GM23248 (cell line): ENCODE measurements around the gene ALPI.

Experiments used
- EZH2 ChIP-seq: fragments of 200-600 bp; sonication (generic); IDR thresholded peaks from 2 replicates; pipeline ENCODE4 v1.6.1; 2018; ENCODE audit warnings: antibody characterized with exemption, mild to moderate bottlenecking; ENCODE audit not compliant: insufficient read depth, poor library complexity, severe bottlenecking
- EZH2phosphoT487 ChIP-seq: fragments of 200-600 bp; sonication (generic); IDR thresholded peaks from 2 replicates; pipeline ENCODE4 v1.6.1; 2018; ENCODE audit warnings: antibody characterized with exemption, moderate library complexity, mild to moderate bottlenecking, low read depth; ENCODE audit not compliant: insufficient read depth

DNA sequence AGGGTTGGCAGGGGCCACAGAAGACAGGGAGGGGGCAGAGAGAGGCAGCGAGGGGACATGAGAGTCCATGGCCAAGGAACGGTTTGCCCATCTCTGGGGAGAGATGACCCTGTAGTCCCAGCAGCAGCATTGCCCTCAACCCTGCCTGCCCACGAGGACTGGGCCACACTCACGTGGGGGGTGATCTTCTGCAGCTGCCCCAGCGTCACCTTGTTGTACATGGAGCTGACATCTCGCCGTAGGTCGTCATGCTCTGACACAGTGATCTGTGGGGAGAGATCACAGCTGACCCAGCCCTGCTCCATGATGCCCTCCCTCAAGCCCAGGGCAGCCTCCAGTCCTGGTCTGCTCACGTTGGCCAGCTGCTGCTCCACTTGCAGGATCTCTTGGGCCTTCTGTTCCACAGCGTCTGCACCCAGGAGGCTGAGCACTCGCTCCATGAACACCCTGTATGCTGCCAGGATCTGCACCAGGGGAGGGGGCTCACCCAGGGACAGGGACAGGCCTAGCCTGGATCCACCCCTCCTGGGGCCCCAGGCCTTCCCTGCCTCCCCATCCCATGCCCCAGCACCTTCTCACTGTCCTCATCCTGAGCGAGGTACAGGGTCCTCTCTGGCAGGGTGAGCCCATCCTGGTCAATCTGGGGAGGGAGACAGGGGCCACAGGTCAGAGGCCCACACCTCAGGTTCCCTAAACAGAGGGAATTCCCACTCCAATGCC lies 28.8 kb downstream of the ALPI start:
- TF ChIP-seq EZH2phosphoT487 (no peak), EZH2 (no peak)
